SK-N-SH treated with all-trans-retinoic acid at 6 μM for 48 hours (cell line): Measurements from ENCODE around the gene RIN3.
"Not testable (repeated sequence)": the region's sequence is repeated elsewhere in the genome, so short reads cannot be mapped to it uniquely, and the experiment has no call there.

Experiments used
- ARNTL ChIP-seq: fragments of 450-650 bp; formaldehyde crosslinking; IDR thresholded peaks from 2 replicates; pipeline ENCODE4 v1.5.0; 2020; ENCODE audit warnings: low read depth, mild to moderate bottlenecking, moderate library complexity, borderline replicate concordance
- CREB5 ChIP-seq: fragments of 250-450 bp; sonication (Bioruptor Pico); IDR thresholded peaks from 2 replicates; pipeline ENCODE4 v1.5.1; 2020; ENCODE audit warnings: low read depth, mild to moderate bottlenecking, moderate library complexity
- CSDC2 ChIP-seq: fragments of 250-450 bp; sonication (Bioruptor Pico); IDR thresholded peaks from 2 replicates; pipeline ENCODE4 v1.5.0; 2020; ENCODE audit warnings: mild to moderate bottlenecking, moderate library complexity
- GLIS3 ChIP-seq: fragments of 250-450 bp; sonication (Bioruptor Pico); IDR thresholded peaks from 2 replicates; pipeline ENCODE4 v1.5.0; 2020; ENCODE audit warnings: mild to moderate bottlenecking, moderate library complexity
- OSR1 ChIP-seq: fragments of 250-450 bp; sonication (Bioruptor Pico); IDR thresholded peaks from 2 replicates; pipeline ENCODE4 v1.8.0; 2022; ENCODE audit warnings: moderate library complexity, mild to moderate bottlenecking, inconsistent platforms
- PATZ1 ChIP-seq: fragments of 250-450 bp; sonication (Bioruptor Pico); IDR thresholded peaks from 2 replicates; pipeline ENCODE4 v1.8.0; 2020; ENCODE audit warnings: mild to moderate bottlenecking, moderate library complexity, borderline replicate concordance
- POU6F1 ChIP-seq: fragments of 250-450 bp; sonication (Bioruptor Pico); IDR thresholded peaks from 2 replicates; pipeline ENCODE4 v1.8.0; 2021; ENCODE audit warnings: low read depth, mild to moderate bottlenecking, moderate library complexity, borderline replicate concordance
- RARB ChIP-seq: fragments of 250-450 bp; sonication (Bioruptor Pico); IDR thresholded peaks from 2 replicates; pipeline ENCODE4 v1.8.0; 2021; ENCODE audit warnings: mild to moderate bottlenecking, moderate library complexity
- TOX ChIP-seq: fragments of 250-450 bp; sonication (Bioruptor Pico); IDR thresholded peaks from 2 replicates; pipeline ENCODE4 v1.8.0; 2021; ENCODE audit warnings: mild to moderate bottlenecking, moderate library complexity, borderline replicate concordance
- TSHZ2 ChIP-seq: fragments of 250-450 bp; sonication (Bioruptor Pico); IDR thresholded peaks from 2 replicates; pipeline ENCODE4 v1.5.0; 2020; ENCODE audit warnings: mild to moderate bottlenecking, moderate library complexity
- ZFP3 ChIP-seq: fragments of 250-450 bp; sonication (Bioruptor Pico); IDR thresholded peaks from 2 replicates; pipeline ENCODE4 v1.5.0; 2020; ENCODE audit warnings: mild to moderate bottlenecking, moderate library complexity
- ZFP30 ChIP-seq: fragments of 450-650 bp; formaldehyde crosslinking; IDR thresholded peaks from 2 replicates; pipeline ENCODE4 v1.5.0; 2022; ENCODE audit warnings: mild to moderate bottlenecking, moderate library complexity
- ZNF565 ChIP-seq: fragments of 450-650 bp; formaldehyde crosslinking; conservative IDR thresholded peaks from 2 replicates; pipeline ENCODE4 v1.5.0; 2020; ENCODE audit warnings: low read depth, mild to moderate bottlenecking, moderate library complexity
- ZNF70 ChIP-seq: fragments of 450-650 bp; formaldehyde crosslinking; IDR thresholded peaks from 2 replicates; pipeline ENCODE4 v1.5.0; 2020; ENCODE audit warnings: mild to moderate bottlenecking, moderate library complexity

DNA sequence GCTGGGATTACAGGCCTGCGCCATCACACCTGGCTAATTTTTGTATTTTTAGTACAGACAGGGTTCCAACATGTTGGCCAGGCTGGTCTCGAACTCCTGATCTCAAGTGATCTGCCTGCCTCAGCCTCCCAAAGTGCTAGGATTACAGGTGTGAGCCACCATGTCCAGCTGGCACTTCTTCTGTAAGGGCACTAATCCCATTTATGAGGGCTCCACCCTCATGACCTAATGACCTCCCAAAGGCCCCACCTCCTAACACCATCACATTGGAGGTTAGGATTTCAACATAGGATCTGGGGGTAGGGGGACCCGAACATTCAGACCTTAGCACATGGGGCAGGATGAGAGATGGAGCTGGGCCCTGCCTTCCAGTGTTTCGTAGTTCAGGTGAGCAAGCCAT is 166.7 kb downstream of the RIN3 start:
- TF ChIP-seq ZFP3 (CRISPR knock-in tag); TOX (CRISPR knock-in tag); TSHZ2 (CRISPR knock-in tag); POU6F1 (CRISPR knock-in tag); OSR1 (CRISPR knock-in tag); ZNF565 (CRISPR knock-in tag); RARB (CRISPR knock-in tag); ARNTL; CSDC2; PATZ1 (CRISPR knock-in tag); ZFP30 (CRISPR knock-in tag); CREB5 (CRISPR knock-in tag); GLIS3 (CRISPR knock-in tag); ZNF70 (CRISPR knock-in tag): not testable (repeated sequence)
